H1 (cell line): Measurements from ENCODE around the gene TMEM115. TPM values are rescaled to one million over a fixed set of nuclear protein-coding genes. Genes with fewer than 3 reads are reported as not detected.

Experiments
- BRCA1 ChIP-seq: IDR thresholded peaks from 2 replicates; pipeline ENCODE4 v1.6.1; 2012; ENCODE audit warnings: low read depth, low read length, improper control_type of control experiment
- USF2 ChIP-seq: IDR thresholded peaks from 2 replicates; pipeline ENCODE4 v1.6.1; 2011; ENCODE audit warnings: low read length, improper control_type of control experiment
- polyA plus RNA-seq, 7 experiments: library from polyadenylated mRNA; depleted of rRNA in 3 of 7; stranded (reverse) in 5 of 7; unstranded in 2 of 7; fragments of >200 nt in 5 of 7; fragments of 200-250 nt in 2 of 7; gene quantifications; 1 replicate in 5 of 7; 2 replicates in 1 of 7; 4 replicates in 1 of 7; pipeline versions ENCODE4 v1.2.1 to v1.2.3, GENCODE V29; 2011 to 2013; ENCODE audit warnings: missing spikeins in 2 of 7, mixed read lengths in 2 of 7
- total RNA-seq: library from RNA; stranded (reverse); fragmentation: NEBNext Ultra II Directional; extraction: Animal tissue kit (Norgen Biotek cat#: 25700); gene quantifications from 2 replicates; pipeline ENCODE4 v1.2.1, GENCODE V29; 2021
- TF ChIP-seq, protein P1 (sequence below): IDR thresholded peaks from 2 replicates; pipeline ENCODE4 v1.6.1; 2011; ENCODE audit warnings: low read depth, mild to moderate bottlenecking, low read length; ENCODE audit not compliant: insufficient read depth

TMEM115 gene
- total and polyA plus RNA-seq, 2 of the 8 experiments (the other 6 are each of a cell fraction or from before 2014, with no cell fraction given) = 25.4 to 32.4 TPM

GRCh38 chr3:50327129-50327528 lies 32.2 kb downstream of the TMEM115 start (continued):
- TF ChIP-seq, protein P1, sequence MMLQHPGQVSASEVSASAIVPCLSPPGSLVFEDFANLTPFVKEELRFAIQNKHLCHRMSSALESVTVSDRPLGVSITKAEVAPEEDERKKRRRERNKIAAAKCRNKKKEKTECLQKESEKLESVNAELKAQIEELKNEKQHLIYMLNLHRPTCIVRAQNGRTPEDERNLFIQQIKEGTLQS = no peak
- TF ChIP-seq BRCA1 = no peak
- TF ChIP-seq USF2 = no peak
